OCI-LY3 (cell line): ENCODE data around the gene RMI2.

Source experiments
- H2AFZ ChIP-seq: fragments of 200-600, 300-600 bp; shearing (Covaris generic); 2 replicates; pipeline ENCODE4 v1.6.0; 2014; ENCODE audit warnings: antibody characterized with exemption, low read depth, low read length
- H3K27ac ChIP-seq: fragments of 200-600, 300-600 bp; sonication (generic); 2 replicates; pipeline ENCODE4 v1.5.1; 2014; ENCODE audit warnings: mild to moderate bottlenecking, low read length, moderate library complexity, mixed read lengths
- H3K27me3 ChIP-seq: fragments of 200-600, 300-600 bp; sonication (generic); 2 replicates; pipeline ENCODE4 v1.6.1; 2014; ENCODE audit warnings: low read depth, low read length, mixed read lengths
- H3K36me3 ChIP-seq: fragments of 200-600, 300-600 bp; sonication (generic); replicated peaks from 2 replicates; pipeline ENCODE3; 2014; ENCODE audit warnings: low read depth, low read length, mixed read lengths
- H3K4me1 ChIP-seq: fragments of 300-600, 200-600 bp; sonication (generic); 2 replicates; pipeline ENCODE4 v1.6.1; 2014; ENCODE audit warnings: low read length, mixed read lengths
- H3K4me2 ChIP-seq: fragments of 200-600, 300-600 bp; sonication (generic); 2 replicates; pipeline ENCODE4 v1.6.1; 2014; ENCODE audit warnings: low read length, mixed read lengths
- H3K4me3 ChIP-seq: fragments of 300-600, 200-600 bp; sonication (generic); 2 replicates; pipeline ENCODE4 v1.5.1; 2014; ENCODE audit warnings: antibody characterized with exemption, mild to moderate bottlenecking, low read length, moderate library complexity
- H3K79me2 ChIP-seq: fragments of 300-600, 200-600 bp; shearing (Covaris generic); 2 replicates; pipeline ENCODE4 v1.6.1; 2014; ENCODE audit warnings: mild to moderate bottlenecking, low read length, mixed read lengths
- H3K9ac ChIP-seq: fragments of 300-600, 200-600 bp; shearing (Covaris generic); 2 replicates; pipeline ENCODE4 v1.6.0; 2014; ENCODE audit warnings: mild to moderate bottlenecking, low read length, moderate library complexity
- H3K9me3 ChIP-seq: fragments of 200-600, 300-600 bp; shearing (Covaris generic); 2 replicates; pipeline ENCODE4 v1.6.1; 2014; ENCODE audit warnings: low read length, mixed read lengths; ENCODE audit not compliant: insufficient read depth
- H4K20me1 ChIP-seq: fragments of 200-600, 300-600 bp; sonication (generic); 2 replicates; pipeline ENCODE4 v1.6.1; 2016; ENCODE audit warnings: low read length, mixed read lengths; ENCODE audit not compliant: insufficient read depth
- EZH2phosphoT487 ChIP-seq: fragments of 200-600 bp; shearing (Covaris generic); IDR thresholded peaks from 2 replicates; pipeline ENCODE4 v1.6.1; 2018; ENCODE audit warnings: antibody characterized with exemption, mixed run types, low read depth
- TF ChIP-seq, protein P1 (sequence below): fragments of 200-600, 300-600 bp; sonication (generic); IDR thresholded peaks from 2 replicates; pipeline ENCODE4 v1.5.1; 2014; ENCODE audit warnings: antibody characterized with exemption, low read length, low read depth

RMI2 gene

DNA sequence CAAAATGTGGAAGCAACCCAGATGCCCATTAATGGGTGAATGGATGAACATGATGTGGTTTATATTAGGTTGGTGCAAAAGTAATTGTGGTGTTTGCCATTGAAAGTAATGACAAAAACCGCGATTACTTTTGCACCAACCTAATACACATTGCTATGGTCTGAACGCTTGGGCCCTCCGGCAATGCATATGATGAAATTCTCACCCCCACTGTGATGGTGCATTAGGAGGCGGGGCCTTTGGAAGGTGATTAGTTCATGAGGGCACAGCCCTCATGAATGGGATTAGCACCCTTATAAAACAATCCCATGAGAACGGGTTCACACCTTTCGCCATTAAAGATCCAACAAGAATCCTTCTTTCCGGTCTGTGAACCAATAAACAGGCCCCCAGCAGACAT lies 38.9 kb upstream of the RMI2 start:
- Histone ChIP-seq H3K27me3 (no peaks in the 10 kb centered on the region), H3K9ac (no peak overlapping the region), H4K20me1 (no peaks in the 10 kb centered on the region), H3K9me3 (0 out of 2 replicates have a peak, but pooled peaks cover 6% of the 10 kb centered on the region), H3K79me2 (no peaks in the 10 kb centered on the region), H3K4me1 (peaks cover 24% of the 10 kb centered on the region), H3K4me3 (no peak overlapping the region), H3K4me2 (no peak overlapping the region), H3K27ac (no peak overlapping the region), H2AFZ (no peak overlapping the region), H3K36me3 (no peaks in the 10 kb centered on the region)
- TF ChIP-seq EZH2phosphoT487: no peak
- TF ChIP-seq, protein P1, sequence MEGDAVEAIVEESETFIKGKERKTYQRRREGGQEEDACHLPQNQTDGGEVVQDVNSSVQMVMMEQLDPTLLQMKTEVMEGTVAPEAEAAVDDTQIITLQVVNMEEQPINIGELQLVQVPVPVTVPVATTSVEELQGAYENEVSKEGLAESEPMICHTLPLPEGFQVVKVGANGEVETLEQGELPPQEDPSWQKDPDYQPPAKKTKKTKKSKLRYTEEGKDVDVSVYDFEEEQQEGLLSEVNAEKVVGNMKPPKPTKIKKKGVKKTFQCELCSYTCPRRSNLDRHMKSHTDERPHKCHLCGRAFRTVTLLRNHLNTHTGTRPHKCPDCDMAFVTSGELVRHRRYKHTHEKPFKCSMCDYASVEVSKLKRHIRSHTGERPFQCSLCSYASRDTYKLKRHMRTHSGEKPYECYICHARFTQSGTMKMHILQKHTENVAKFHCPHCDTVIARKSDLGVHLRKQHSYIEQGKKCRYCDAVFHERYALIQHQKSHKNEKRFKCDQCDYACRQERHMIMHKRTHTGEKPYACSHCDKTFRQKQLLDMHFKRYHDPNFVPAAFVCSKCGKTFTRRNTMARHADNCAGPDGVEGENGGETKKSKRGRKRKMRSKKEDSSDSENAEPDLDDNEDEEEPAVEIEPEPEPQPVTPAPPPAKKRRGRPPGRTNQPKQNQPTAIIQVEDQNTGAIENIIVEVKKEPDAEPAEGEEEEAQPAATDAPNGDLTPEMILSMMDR: no peak

DNA sequence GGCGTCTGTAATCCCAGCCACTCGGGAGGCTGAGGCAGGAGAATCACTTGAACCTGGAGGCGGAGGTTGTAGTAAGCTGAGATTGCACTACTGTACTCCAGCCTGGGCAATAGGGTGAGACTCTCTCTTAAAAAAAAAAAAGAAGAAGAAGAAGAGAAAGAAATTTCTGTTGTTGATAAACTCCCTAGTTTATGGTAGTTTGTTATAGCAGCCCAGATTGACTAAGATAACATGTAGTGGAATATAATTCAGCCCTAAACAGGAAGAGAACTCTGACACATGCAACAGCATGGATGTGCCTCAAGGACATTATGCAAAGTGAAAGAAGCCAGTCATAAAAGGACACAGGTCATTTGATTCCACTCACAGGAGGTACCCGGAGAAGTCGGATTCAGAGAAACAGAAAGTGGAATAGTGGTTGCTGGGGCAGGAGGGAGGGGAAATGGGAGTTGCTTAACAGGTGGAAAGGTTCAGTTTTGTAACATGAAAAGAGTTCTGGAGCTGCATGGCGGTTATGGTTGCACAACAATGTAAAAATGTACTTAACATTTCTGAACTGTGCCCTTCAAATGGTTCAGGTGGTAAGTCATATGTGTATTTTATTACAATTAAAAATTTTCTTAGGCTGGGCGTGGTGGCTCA lies 38.1 kb upstream of the RMI2 start:
- TF ChIP-seq, protein P1: no peak
- no peak for TF ChIP-seq EZH2phosphoT487
- Histone ChIP-seq H3K36me3 (no peaks in the 10 kb centered on the region), H3K4me1 (peaks cover 24% of the 10 kb centered on the region), H2AFZ (no peak overlapping the region), H3K9me3 (0 out of 2 replicates have a peak, but pooled peaks cover 6% of the 10 kb centered on the region), H3K4me2 (no peak overlapping the region), H3K27ac (no peak overlapping the region), H3K27me3 (no peaks in the 10 kb centered on the region), H3K9ac (no peak overlapping the region), H4K20me1 (no peaks in the 10 kb centered on the region), H3K79me2 (no peaks in the 10 kb centered on the region), H3K4me3 (no peak overlapping the region)

DNA sequence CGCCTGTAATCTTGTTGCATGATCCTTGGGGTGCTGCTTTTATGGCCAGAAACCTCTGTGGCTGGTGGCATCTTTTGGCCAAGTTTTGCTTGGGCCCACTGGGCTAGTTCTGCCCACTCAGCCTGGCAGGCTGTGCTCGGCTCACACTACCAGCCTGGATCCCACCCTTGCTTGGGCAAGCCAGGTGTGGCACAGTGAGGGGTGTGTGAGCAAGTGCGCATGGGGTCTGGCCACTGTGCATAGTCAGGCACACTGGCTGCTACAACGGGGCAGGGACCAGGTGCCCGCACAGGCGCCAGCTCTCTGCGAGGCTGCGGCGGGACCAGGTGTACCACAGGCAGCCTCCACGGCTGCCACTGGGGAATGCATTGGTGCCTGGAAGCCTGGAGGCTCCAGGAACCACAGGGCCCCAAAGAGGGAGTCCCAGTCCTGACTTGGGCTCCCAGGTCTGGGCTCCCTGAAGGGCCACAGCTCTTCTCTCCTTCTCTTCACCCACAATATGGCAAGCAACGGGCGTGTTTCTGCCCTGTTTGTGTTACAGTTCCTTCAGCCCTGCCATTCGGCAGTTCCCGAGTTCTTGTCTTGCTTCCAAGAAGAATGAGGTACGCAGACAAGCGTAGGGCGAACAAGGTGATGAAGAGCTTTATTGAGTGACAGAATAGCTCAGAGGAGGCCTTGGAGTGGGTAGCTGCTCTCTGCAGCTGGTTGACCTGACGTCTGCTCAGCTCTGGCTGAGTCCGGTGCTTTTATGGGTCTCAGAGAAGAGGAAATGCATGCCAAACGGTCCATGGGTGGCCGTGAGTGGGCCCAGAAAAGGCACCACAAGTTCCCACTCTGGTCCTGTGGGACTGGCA lies 37.4 kb upstream of the RMI2 start:
- Histone ChIP-seq H3K79me2 (no peaks in the 10 kb centered on the region), H3K27ac (no peak overlapping the region), H3K4me3 (no peak overlapping the region), H3K9ac (no peak overlapping the region), H2AFZ (no peak overlapping the region), H3K4me1 (peaks cover 31% of the 10 kb centered on the region), H3K4me2 (no peak overlapping the region), H3K36me3 (no peaks in the 10 kb centered on the region), H3K9me3 (0 out of 2 replicates have a peak, but pooled peaks cover 6% of the 10 kb centered on the region), H3K27me3 (no peaks in the 10 kb centered on the region), H4K20me1 (no peaks in the 10 kb centered on the region)
- TF ChIP-seq EZH2phosphoT487: no peak

DNA sequence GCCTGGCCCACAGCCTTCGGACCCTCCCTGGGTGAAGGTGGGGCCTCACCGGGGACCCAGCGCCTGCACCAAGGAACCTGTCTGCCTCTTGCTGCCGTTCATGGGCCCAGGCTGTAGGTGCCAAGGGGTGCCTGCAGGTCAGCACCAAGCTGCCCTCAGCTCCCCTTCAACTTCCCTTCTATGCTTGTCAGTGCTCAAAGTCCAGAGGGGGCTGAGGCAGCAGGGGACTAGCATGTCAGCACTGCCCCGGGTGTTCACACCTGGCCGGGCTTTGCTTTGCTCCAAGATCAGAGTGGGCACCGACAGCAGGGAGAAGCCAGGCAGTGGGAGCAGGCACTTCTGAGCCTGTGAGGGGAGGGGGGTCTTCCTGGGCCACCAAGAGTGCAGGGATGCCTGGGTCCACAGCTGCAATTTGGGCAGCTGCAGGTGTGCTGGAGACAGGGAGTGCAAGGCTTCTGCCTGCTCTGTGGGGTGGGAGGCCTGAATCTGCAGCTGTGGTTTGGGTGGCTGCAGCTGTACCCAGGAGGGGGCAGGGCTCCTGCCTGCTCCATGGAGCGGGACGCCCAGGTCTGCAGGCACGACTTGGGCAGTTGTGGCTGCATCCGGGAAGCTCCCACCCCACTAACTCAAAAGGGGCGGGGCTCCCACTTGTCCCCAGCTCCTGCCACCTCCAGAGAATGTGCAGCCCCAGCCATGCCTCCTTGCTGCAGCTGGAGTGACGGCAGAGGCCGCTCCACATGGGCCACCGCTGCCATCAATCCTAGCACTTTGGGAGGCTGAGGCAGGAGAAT lies 36.6 kb upstream of the RMI2 start:
- H3K27ac ChIP-seq: no peak overlapping the region
- H3K79me2 ChIP-seq: no peaks in the 10 kb centered on the region
- no peaks in the 10 kb centered on the region for H3K36me3 ChIP-seq
- H3K9ac ChIP-seq: no peak overlapping the region
- H4K20me1 ChIP-seq: no peaks in the 10 kb centered on the region
- H3K4me3 ChIP-seq: no peak overlapping the region
- 0 out of 2 replicates have a peak, but pooled peaks cover 6% of the 10 kb centered on the region for H3K9me3 ChIP-seq
- no peak for TF ChIP-seq EZH2phosphoT487
- TF ChIP-seq, protein P1: no peak
- peaks cover 31% of the 10 kb centered on the region for H3K4me1 ChIP-seq
- peak overlapping the region; percentile 20 for H3K4me2 ChIP-seq
- 0 out of 2 replicates have a peak overlapping the region, but pooled peaks have one; percentile 27 for H2AFZ ChIP-seq
- no peaks in the 10 kb centered on the region for H3K27me3 ChIP-seq
